K562 (cell line): Measurements from ENCODE around the gene DOCK4. TPM values are rescaled to one million over a fixed set of nuclear protein-coding genes. Genes with fewer than 3 reads are reported as not detected.

Experiments
- ATAC-seq: fragments of 200-7000 bp; cut with Tn5 transposase; 3 replicates; pipeline ENCODE4 v1.9.1; 2020; ENCODE audit warnings: moderate library complexity
- BruUV-seq: library from RNA; stranded (reverse); fragments of 400-500 nt; replicated peaks from 2 replicates; lab custom pipeline; 2021; lab: Mats Ljungman, UMichigan
- CTCF ChIA-PET: fragments of 300-600 bp; formaldehyde crosslinking; extraction: SDS; loops from one replicate; lab custom pipeline; 2021; ENCODE audit warnings: low intra/inter-chr PET ratio; lab: Yijun Ruan, JAX
- POLR2A ChIA-PET: fragments of 300-600, 350-650 bp; sonication (Branson Sonifier 250); formaldehyde crosslinking; extraction: SDS; loops from one replicate; lab custom pipeline; 2021; ENCODE audit warnings: antibody characterized with exemption, inconsistent platforms; lab: Yijun Ruan, JAX
- DNase-seq, 4 experiments: peaks; one replicate each; pipeline versions ENCODE4 v3.0.0 to v3.0.0-alpha.2; 2011 to 2018; ENCODE audit warnings: low spot score in 3 of 4, mixed read lengths in 3 of 4; ENCODE audit errors: extremely low read depth in 1 of 4
- FAIRE-seq: peaks from 2 replicates; lab custom pipeline; 2011; peaks lifted over from hg19 to GRCh38; lab: Jason Lieb, UNC
- H2AFZ ChIP-seq: 2 replicates; pipeline ENCODE4 v1.6.0; 2011; ENCODE audit warnings: low read depth, low read length, control low read depth, inconsistent platforms
- H3K27ac ChIP-seq: fragments of 200-600 bp; 3 replicates; pipeline ENCODE4 v1.8.0; 2011; ENCODE audit warnings: low read depth, mild to moderate bottlenecking, control low read depth, inconsistent platforms, low read length, moderate library complexity, mixed read lengths; ENCODE audit errors: extremely low read depth
- H3K27me3 ChIP-seq, 2 experiments: fragments of 300-600 bp in 1 of 2; 2 replicates in 1 of 2; 3 replicates in 1 of 2; pipeline versions ENCODE4 v1.6.0 to v1.8.0; 2011; ENCODE audit warnings: inconsistent platforms in 2 of 2, low read length in 2 of 2, mild to moderate bottlenecking in 1 of 2, mixed read lengths in 1 of 2, moderate library complexity in 1 of 2; ENCODE audit not compliant: control insufficient read depth in 2 of 2, insufficient read depth in 2 of 2
- H3K36me3 ChIP-seq: fragments of 300-600 bp; 3 replicates; pipeline ENCODE4 v1.8.0; 2011; ENCODE audit warnings: mild to moderate bottlenecking, low read length, inconsistent platforms; ENCODE audit not compliant: control insufficient read depth, insufficient read depth
- H3K4me1 ChIP-seq, 2 experiments: fragments of 200-600 bp in 1 of 2; replicated peaks in 1 of 2; 2 replicates in 1 of 2; 3 replicates in 1 of 2; pipeline versions ENCODE4 v1.5.1 to v1.8.0; 2011; ENCODE audit warnings: inconsistent platforms in 2 of 2, low read length in 2 of 2, mild to moderate bottlenecking in 1 of 2, mixed read lengths in 1 of 2, moderate library complexity in 1 of 2; ENCODE audit not compliant: control insufficient read depth in 2 of 2, insufficient read depth in 2 of 2
- H3K4me2 ChIP-seq: 2 replicates; pipeline ENCODE4 v1.6.1; 2011; ENCODE audit warnings: low read length, control low read depth, inconsistent platforms, mixed read lengths; ENCODE audit not compliant: insufficient read depth
- H3K4me3 ChIP-seq: fragments of 200-600 bp; sonication (generic), shearing (Covaris generic); 2 replicates; pipeline ENCODE4 v1.5.1; 2016; ENCODE audit warnings: control low read depth, inconsistent platforms
- H3K79me2 ChIP-seq: fragments of 200-600 bp; 3 replicates; pipeline ENCODE4 v1.8.0; 2011; ENCODE audit warnings: low read length, inconsistent platforms; ENCODE audit not compliant: control insufficient read depth, insufficient read depth
- H3K9ac ChIP-seq, 2 experiments: 2 replicates each; pipeline versions ENCODE4 v1.6.0 to v1.6.1; 2011; ENCODE audit warnings: low read depth in 2 of 2, low read length in 2 of 2, control low read depth in 1 of 2, inconsistent platforms in 1 of 2, mild to moderate bottlenecking in 1 of 2, mixed read lengths in 1 of 2; ENCODE audit not compliant: insufficient read depth in 1 of 2
- H3K9me1 ChIP-seq: one replicate; pipeline ENCODE4 v1.6.0; 2011; ENCODE audit warnings: inconsistent platforms, mild to moderate bottlenecking, low read length, moderate library complexity; ENCODE audit not compliant: control insufficient read depth, insufficient read depth
- H3K9me3 ChIP-seq: replicated peaks from 2 replicates; pipeline ENCODE4 v1.5.1; 2011; ENCODE audit warnings: low read depth, low read length, inconsistent platforms; ENCODE audit not compliant: control insufficient read depth, insufficient read depth
- H4K20me1 ChIP-seq: replicated peaks from 2 replicates; pipeline ENCODE4 v1.6.1; 2011; ENCODE audit warnings: low read length, inconsistent platforms, mixed read lengths; ENCODE audit not compliant: control insufficient read depth, insufficient read depth
- CUX1 ChIP-seq: fragments of 200-800 bp; sonication (Bioruptor generic); IDR thresholded peaks from 2 replicates; pipeline ENCODE4 v1.6.1; 2016; ENCODE audit warnings: missing genetic modification characterization, missing compliant biosample characterization
- ETV1 ChIP-seq: fragments of 450-650 bp; conservative IDR thresholded peaks from 2 replicates; pipeline ENCODE4 v1.6.1; 2016; ENCODE audit warnings: missing genetic modification characterization, control low read depth, low read depth, missing compliant biosample characterization
- FIP1L1 ChIP-seq: fragments of 200-400 bp; formaldehyde crosslinking; IDR thresholded peaks from 2 replicates; pipeline ENCODE4 v1.6.1; 2018; ENCODE audit warnings: mild to moderate bottlenecking, low read depth, low read length; ENCODE audit not compliant: poor library complexity, severe bottlenecking
- HDAC2 ChIP-seq: fragments of 450-650 bp; IDR thresholded peaks from 2 replicates; pipeline ENCODE4 v1.6.1; 2016; ENCODE audit warnings: mild to moderate bottlenecking
- HLTF ChIP-seq: fragments of 450-650 bp; IDR thresholded peaks from 2 replicates; pipeline ENCODE4 v1.6.1; 2016
- NFE2 ChIP-seq: IDR thresholded peaks from 2 replicates; pipeline ENCODE4 v1.6.1; 2014; ENCODE audit warnings: antibody characterized with exemption, low read depth
- TRIM24 ChIP-seq, 2 experiments: fragments of 450-650 bp; IDR thresholded peaks; 2 replicates each; pipeline ENCODE4 v1.6.1; 2016
- ZBTB2 ChIP-seq: fragments of 450-650 bp; IDR thresholded peaks from 2 replicates; pipeline ENCODE4 v1.6.1; 2016; ENCODE audit warnings: antibody characterized with exemption
- ZNF518B ChIP-seq: fragments of 250-450 bp; sonication (Bioruptor Pico); IDR thresholded peaks from 2 replicates; pipeline ENCODE4 v1.5.0; 2021; ENCODE audit warnings: mild to moderate bottlenecking, moderate library complexity
- ZZZ3 ChIP-seq: fragments of 450-650 bp; IDR thresholded peaks from 2 replicates; pipeline ENCODE4 v1.6.1; 2016; ENCODE audit warnings: antibody characterized with exemption, mild to moderate bottlenecking, moderate library complexity
- WGBS: fragments of 100-300 bp; shearing (Covaris generic); methylation state at CpG from one replicate; pipeline ENCODE4 v1.1.6; 2016; ENCODE audit warnings: low coverage, mixed read lengths; ENCODE audit not compliant: insufficient coverage; ENCODE audit errors: missing lambda C conversion rate; 5-methylcytosine and 5-hydroxymethylcytosine counted together
- in situ Hi-C: fragments of 300-500 bp; cut with MboI; formaldehyde crosslinking; loops from 4 replicates; pipeline ENCODE4 v1.15.0; 2018; ENCODE audit warnings: inconsistent platforms, mixed read lengths
- intact Hi-C: fragments of 100-400 bp; cut with micrococcal nuclease; formaldehyde crosslinking; loops from 2 replicates; pipeline ENCODE4 v1.14.2; 2022
- polyA plus RNA-seq, 8 experiments: library from polyadenylated mRNA; depleted of rRNA in 4 of 8; stranded (reverse) in 5 of 8; unstranded in 3 of 8; fragments of >200 nt; fragmentation: Nextera tagmentation in 2 of 8; fragmentation: Illumina TruSeq in 1 of 8; extraction: Ambion mirVana in 2 of 8; extraction: Trizol in 1 of 8; gene quantifications; 2 replicates each; pipeline versions ENCODE4 v1.2.1 to v1.2.3, GENCODE V29; 2011 to 2014; ENCODE audit warnings: inconsistent platforms in 1 of 8, missing spikeins in 1 of 8
- total RNA-seq, 7 experiments: library from RNA; depleted of rRNA in 6 of 7; stranded (reverse); fragments of >200 nt in 6 of 7; fragmentation: Illumina TruSeq in 2 of 7; extraction: Trizol in 2 of 7; gene quantifications; 2 replicates each; pipeline versions ENCODE4 v1.2.1 to v1.2.3, GENCODE V29; 2011 to 2021; ENCODE audit warnings: low replicate concordance in 1 of 7

DOCK4 gene
- total and polyA plus RNA-seq, 9 of the 15 experiments (the other 6 are each of a cell fraction or from before 2014, with no cell fraction given) = 0.42 to 5.7 (median 2.3) TPM

- TF ChIP-seq ZBTB2 (no peak), HDAC2 (no peak), ZZZ3 (no peak), FIP1L1 (no peak), ETV1 (no peak)
- TF ChIP-seq, all 486 proteins: peak for 0
Measured at GRCh38 chr7:111842491-111842890, 363.7 kb downstream of the DOCK4 start (continued).

GRCh38 chr7:111841596-111842205 is 364.5 kb downstream of the DOCK4 start:
- peaks cover 0 to 8% of the 10 kb centered on the region in 2 experiments; a peak in 1 of 5 replicates for H3K27me3 ChIP-seq
- H3K9me1 ChIP-seq = no peaks in the 10 kb centered on the region
- in situ Hi-C loops = no loop called here
- H3K27ac ChIP-seq = no peak overlapping the region
- no peaks in the 10 kb centered on the region for H3K36me3 ChIP-seq
- no peaks in the 10 kb centered on the region for H3K4me1 ChIP-seq
- H3K4me2 ChIP-seq = no peak overlapping the region
- H2AFZ ChIP-seq = no peak overlapping the region
- no peaks in the 10 kb centered on the region for H3K9me3 ChIP-seq
- H4K20me1 ChIP-seq = no peaks in the 10 kb centered on the region
- DNase-seq (no peak), ATAC-seq (no peak), FAIRE-seq (no peak)
- intact Hi-C loops = no loop called here
- ChIA-PET POLR2A (no interaction called here), CTCF (no interaction called here)
- BruUV-seq = no TSS peak
- no peaks in the 10 kb centered on the region for H3K79me2 ChIP-seq
- no peak overlapping the region for H3K9ac ChIP-seq
- H3K4me3 ChIP-seq = no peak overlapping the region
- WGBS = 0% methylated on average over 5 of the region's 5 CpGs
- TF ChIP-seq TRIM24 (IDR thresholded peaks at IDR 0.05) (no peak), HLTF (no peak), NFE2 (no peak), ZNF518B (CRISPR knock-in tag) (no peak), CUX1 (CRISPR knock-in tag) (no peak)
